GM12801 (cell line): ENCODE results near the gene EIF1B.

Source experiments
- TF ChIP-seq, protein P1 (sequence below): IDR thresholded peaks from one replicate; pipeline ENCODE4 v1.5.1; 2011; ENCODE audit warnings: control low read depth; ENCODE audit not compliant: insufficient read length; ENCODE audit errors: extremely low read depth

EIF1B gene

GRCh38 chr3:40355410-40355809 lies 45.9 kb downstream of the EIF1B start:
- TF ChIP-seq, protein P1, sequence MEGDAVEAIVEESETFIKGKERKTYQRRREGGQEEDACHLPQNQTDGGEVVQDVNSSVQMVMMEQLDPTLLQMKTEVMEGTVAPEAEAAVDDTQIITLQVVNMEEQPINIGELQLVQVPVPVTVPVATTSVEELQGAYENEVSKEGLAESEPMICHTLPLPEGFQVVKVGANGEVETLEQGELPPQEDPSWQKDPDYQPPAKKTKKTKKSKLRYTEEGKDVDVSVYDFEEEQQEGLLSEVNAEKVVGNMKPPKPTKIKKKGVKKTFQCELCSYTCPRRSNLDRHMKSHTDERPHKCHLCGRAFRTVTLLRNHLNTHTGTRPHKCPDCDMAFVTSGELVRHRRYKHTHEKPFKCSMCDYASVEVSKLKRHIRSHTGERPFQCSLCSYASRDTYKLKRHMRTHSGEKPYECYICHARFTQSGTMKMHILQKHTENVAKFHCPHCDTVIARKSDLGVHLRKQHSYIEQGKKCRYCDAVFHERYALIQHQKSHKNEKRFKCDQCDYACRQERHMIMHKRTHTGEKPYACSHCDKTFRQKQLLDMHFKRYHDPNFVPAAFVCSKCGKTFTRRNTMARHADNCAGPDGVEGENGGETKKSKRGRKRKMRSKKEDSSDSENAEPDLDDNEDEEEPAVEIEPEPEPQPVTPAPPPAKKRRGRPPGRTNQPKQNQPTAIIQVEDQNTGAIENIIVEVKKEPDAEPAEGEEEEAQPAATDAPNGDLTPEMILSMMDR, result no peak

- TF ChIP-seq, protein P1, result no peak
Observed at GRCh38 chr3:40358454-40358853, 48.9 kb downstream of the EIF1B start.
